GM21723 (cell line): ENCODE data around the gene DEFB131B.
"Not testable (repeated sequence)": the region's sequence is repeated elsewhere in the genome, so short reads cannot be mapped to it uniquely, and the experiment has no call there.

ENCODE experiments used
- ATAC-seq: cut with Tn5 transposase; IDR thresholded peaks from one replicate; pipeline ENCODE4 v1.9.1; 2021; ENCODE audit warnings: mild to moderate bottlenecking, moderate library complexity; ENCODE audit not compliant: unreplicated experiment

Gene DEFB131B

GRCh38 chr11:71910775-71911174, 32.5 kb downstream of the DEFB131B start:
- ATAC-seq: not testable (repeated sequence)

GRCh38 chr11:71911321-71911985, 33.2 kb downstream of the DEFB131B start:
- ATAC-seq: not testable (repeated sequence)

- not testable (repeated sequence) for ATAC-seq
Measured at GRCh38 chr11:71911986-71912340, 33.7 kb downstream of the DEFB131B start.

GRCh38 chr11:71913756-71914526, 35.7 kb downstream of the DEFB131B start:
- no peak for ATAC-seq

- no peak for ATAC-seq
Measured at GRCh38 chr11:71914617-71915189, 36.5 kb downstream of the DEFB131B start.

- ATAC-seq: no peak
Measured at GRCh38 chr11:71917646-71918140, 39.4 kb downstream of the DEFB131B start.

GRCh38 chr11:71927820-71928736, 49.8 kb downstream of the DEFB131B start, which contains the start of gene XNDC1N:
Gene XNDC1N (minus strand): TSS chr11:71928594. CDS start chr11:71923353, 5,241 bp downstream.
- peak; percentile 80 for ATAC-seq

GRCh38 chr11:71928737-71929443, 50.6 kb downstream of the DEFB131B start, which contains the start of gene RNF121:
Gene RNF121 (plus strand): TSS chr11:71929046. CDS start chr11:71929062, 16 bp downstream.
- ATAC-seq: peak; percentile 84

GRCh38 chr11:71929491-71929890, 51.2 kb downstream of the DEFB131B start:
- ATAC-seq: no peak

- ATAC-seq: no peak
Measured at GRCh38 chr11:71930556-71931244, 52.4 kb downstream of the DEFB131B start.

- ATAC-seq: no peak
Measured at GRCh38 chr11:71931245-71931602, 53.0 kb downstream of the DEFB131B start.

- no peak for ATAC-seq
Measured at GRCh38 chr11:71933141-71933933, 55.1 kb downstream of the DEFB131B start.
